ENCODE measurements around the gene SLC35B1.

- TF ChIP-seq CTCF (IDR thresholded peaks at IDR 0.05; ENCODE audit: low read depth, low read length, poor library complexity, severe bottlenecking), result no peak
- TF ChIP-seq EZH2phosphoT487 (IDR thresholded peaks at IDR 0.05; ENCODE audit: borderline replicate concordance, low read length), result no peak
Measured at GRCh38 chr17:49674507-49674906, 33.3 kb downstream of the SLC35B1 start.
